ENCODE measurements around the gene SERTM2. TPM values are rescaled to one million over a fixed set of nuclear protein-coding genes. Genes with fewer than 3 reads are reported as not detected.

Gene SERTM2
- total RNA-seq (2022): 1.1 and 1.4 TPM in 2 replicates
- percentile 41 among the genes with signal in this experiment for Bru-seq, nascent RNA
- percentile 43 among the genes with signal in this experiment for BruChase-seq, experiment 1, labeled RNA remaining after a 2-hour chase
- percentile 41 among the genes with signal in this experiment for BruChase-seq, experiment 2, labeled RNA remaining after a 6-hour chase
- long read RNA-seq, full-length matches to known transcripts: 1 of 1 reads
- long read RNA-seq, partial matches to known transcripts: 0 of 1 reads
- long read RNA-seq, other reads (novel, unspliced or antisense): 0 of 1 reads

- TF ChIP-seq CTCF (IDR thresholded peaks at IDR 0.05; ENCODE audit: insufficient read depth in 1 of 2, low read depth in 1 of 2, low read length in 1 of 2, severe bottlenecking in 1 of 2, unreplicated experiment in 1 of 2): no peak
- no peak within 1 kb of the TSS for H3K27ac Mint-ChIP-seq (ENCODE audit: unreplicated experiment)
- peaks cover under 1% of the 10 kb centered on the region; the same call in 1 of the 2 replicates for H3K4me1 ChIP-seq
- H3K27me3 Mint-ChIP-seq (ENCODE audit: insufficient read depth, unreplicated experiment): no peaks in the 10 kb centered on the region
- ChIA-PET CTCF (interaction anchor here (0.5 kb wide), 1 partner anchor 11 kb away, joined by 5 read pairs; no protein-coding TSS in a partner anchor), POLR2A (no interaction called here)
- no peaks in the 10 kb centered on the region for H3K9me3 ChIP-seq
- DNase-seq: peak; percentile 9 to 32
- H3K36me3 ChIP-seq (ENCODE audit: control insufficient read depth, insufficient read depth, low read length): no peaks in the 10 kb centered on the region
- BruUV-seq (replicated peaks): no TSS peak
- H3K4me1 Mint-ChIP-seq (ENCODE audit: low read depth, unreplicated experiment): no peaks in the 10 kb centered on the region
- intact Hi-C loops (cut with micrococcal nuclease; ENCODE audit: unreplicated experiment): loop anchor here (10.0 kb wide), 1 partner anchor 53 kb away; no protein-coding TSS in a partner anchor
- no peaks in the 10 kb centered on the region for H3K9me3 Mint-ChIP-seq (ENCODE audit: unreplicated experiment)
- no peaks in the 10 kb centered on the region for H3K36me3 Mint-ChIP-seq (ENCODE audit: insufficient read depth, unreplicated experiment)
- H3K27me3 ChIP-seq (replicated peaks; ENCODE audit: control insufficient read depth, insufficient read depth, low read length): no peaks in the 10 kb centered on the region
- peak within 1 kb of the TSS; percentile 14 for H3K4me3 ChIP-seq (ENCODE audit: low read depth, low read length)
- H3K4me3 Mint-ChIP-seq (ENCODE audit: unreplicated experiment): peak within 1 kb of the TSS; percentile 29
Measured at GRCh38 chrX:111511477-111511876, at the start of gene SERTM2. Gene SERTM2 (plus strand): TSS chrX:111511645. CDS start chrX:111518858, 7,213 bp downstream.

GRCh38 chrX:111465669-111466068 lies 45.8 kb upstream of the SERTM2 start:
- no peak overlapping the region for H3K4me3 ChIP-seq (ENCODE audit: low read depth, low read length)
- Mint-ChIP-seq H3K4me3 (ENCODE audit: unreplicated experiment) (no peak overlapping the region), H3K36me3 (ENCODE audit: insufficient read depth, unreplicated experiment) (no peaks in the 10 kb centered on the region), H3K9me3 (ENCODE audit: unreplicated experiment) (no peaks in the 10 kb centered on the region), H3K27ac (ENCODE audit: unreplicated experiment) (no peak overlapping the region), H3K4me1 (ENCODE audit: low read depth, unreplicated experiment) (no peaks in the 10 kb centered on the region), H3K27me3 (ENCODE audit: insufficient read depth, unreplicated experiment) (no peaks in the 10 kb centered on the region)
- ChIA-PET POLR2A (no interaction called here), CTCF (no interaction called here)
- no TSS peak for BruUV-seq (replicated peaks)
- no peaks in the 10 kb centered on the region for H3K27me3 ChIP-seq (replicated peaks; ENCODE audit: control insufficient read depth, insufficient read depth, low read length)
- intact Hi-C loops (cut with micrococcal nuclease; ENCODE audit: unreplicated experiment): no loop called here
- no peak for TF ChIP-seq CTCF (IDR thresholded peaks at IDR 0.05; ENCODE audit: insufficient read depth in 1 of 2, low read depth in 1 of 2, low read length in 1 of 2, severe bottlenecking in 1 of 2, unreplicated experiment in 1 of 2)
- no peak for DNase-seq
- H3K9me3 ChIP-seq: no peaks in the 10 kb centered on the region
- no peaks in the 10 kb centered on the region for H3K36me3 ChIP-seq (ENCODE audit: control insufficient read depth, insufficient read depth, low read length)
- H3K4me1 ChIP-seq: no peaks in the 10 kb centered on the region

- BruUV-seq (replicated peaks): no TSS peak
- no peak for TF ChIP-seq CTCF (IDR thresholded peaks at IDR 0.05; ENCODE audit: insufficient read depth in 1 of 2, low read depth in 1 of 2, low read length in 1 of 2, severe bottlenecking in 1 of 2, unreplicated experiment in 1 of 2)
- Histone ChIP-seq H3K9me3 (no peaks in the 10 kb centered on the region), H3K4me1 (no peaks in the 10 kb centered on the region), H3K36me3 (ENCODE audit: control insufficient read depth, insufficient read depth, low read length) (no peaks in the 10 kb centered on the region), H3K27me3 (replicated peaks; ENCODE audit: control insufficient read depth, insufficient read depth, low read length) (no peaks in the 10 kb centered on the region), H3K4me3 (ENCODE audit: low read depth, low read length) (no peak overlapping the region)
- intact Hi-C loops (cut with micrococcal nuclease; ENCODE audit: unreplicated experiment): no loop called here
- no peaks in the 10 kb centered on the region for H3K4me1 Mint-ChIP-seq (ENCODE audit: low read depth, unreplicated experiment)
- no peak for DNase-seq
- ChIA-PET CTCF (no interaction called here), POLR2A (no interaction called here)
- no peaks in the 10 kb centered on the region for H3K36me3 Mint-ChIP-seq (ENCODE audit: insufficient read depth, unreplicated experiment)
- no peak overlapping the region for H3K4me3 Mint-ChIP-seq (ENCODE audit: unreplicated experiment)
- H3K9me3 Mint-ChIP-seq (ENCODE audit: unreplicated experiment): peaks cover 8% of the 10 kb centered on the region
- H3K27me3 Mint-ChIP-seq (ENCODE audit: insufficient read depth, unreplicated experiment): no peaks in the 10 kb centered on the region
- no peak overlapping the region for H3K27ac Mint-ChIP-seq (ENCODE audit: unreplicated experiment)
Measured at GRCh38 chrX:111467896-111468295, 43.5 kb upstream of the SERTM2 start.

Measured in Caco-2 (cell line).